ENCODE results near the gene NLRP13. TPM values are rescaled to one million over a fixed set of nuclear protein-coding genes. Genes with fewer than 3 reads are reported as not detected.
"Not testable (repeated sequence)": the region's sequence is repeated elsewhere in the genome, so short reads cannot be mapped to it uniquely, and the experiment has no call there.

The NLRP13 gene
- total and polyA plus RNA-seq, 4 donors, result not detected

- H3K4me1 ChIP-seq (ENCODE audit: control insufficient read depth in 5 of 5, insufficient read depth in 5 of 5, low read length in 5 of 5), result no peaks in the 10 kb centered on the region
- DNase-seq (no peak), ATAC-seq (ENCODE audit: insufficient read depth, low FRiP score) (no peak)
- H3K9me3 ChIP-seq (ENCODE audit: control insufficient read depth in 4 of 4, insufficient read depth in 3 of 4, low read length in 3 of 4), result peaks cover 0 to 10% (median 2%) of the 10 kb centered on the region in 4 donors
- H3K4me3 ChIP-seq, result no peak overlapping the region
- no peaks in the 10 kb centered on the region for H3K36me3 ChIP-seq (ENCODE audit: control insufficient read depth in 4 of 4, insufficient read depth in 4 of 4, low read length in 4 of 4)
- H3K9ac ChIP-seq (ENCODE audit: insufficient read depth in 1 of 2, low read length in 2 of 2), result no peak overlapping the region
- 73 to 86% methylated on average over 14 of the region's 14 CpGs for WGBS, 2 donors
- TF ChIP-seq, protein P1, sequence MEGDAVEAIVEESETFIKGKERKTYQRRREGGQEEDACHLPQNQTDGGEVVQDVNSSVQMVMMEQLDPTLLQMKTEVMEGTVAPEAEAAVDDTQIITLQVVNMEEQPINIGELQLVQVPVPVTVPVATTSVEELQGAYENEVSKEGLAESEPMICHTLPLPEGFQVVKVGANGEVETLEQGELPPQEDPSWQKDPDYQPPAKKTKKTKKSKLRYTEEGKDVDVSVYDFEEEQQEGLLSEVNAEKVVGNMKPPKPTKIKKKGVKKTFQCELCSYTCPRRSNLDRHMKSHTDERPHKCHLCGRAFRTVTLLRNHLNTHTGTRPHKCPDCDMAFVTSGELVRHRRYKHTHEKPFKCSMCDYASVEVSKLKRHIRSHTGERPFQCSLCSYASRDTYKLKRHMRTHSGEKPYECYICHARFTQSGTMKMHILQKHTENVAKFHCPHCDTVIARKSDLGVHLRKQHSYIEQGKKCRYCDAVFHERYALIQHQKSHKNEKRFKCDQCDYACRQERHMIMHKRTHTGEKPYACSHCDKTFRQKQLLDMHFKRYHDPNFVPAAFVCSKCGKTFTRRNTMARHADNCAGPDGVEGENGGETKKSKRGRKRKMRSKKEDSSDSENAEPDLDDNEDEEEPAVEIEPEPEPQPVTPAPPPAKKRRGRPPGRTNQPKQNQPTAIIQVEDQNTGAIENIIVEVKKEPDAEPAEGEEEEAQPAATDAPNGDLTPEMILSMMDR (IDR thresholded peaks at IDR 0.05; ENCODE audit: control extremely low read depth, extremely low read depth), result no peak
- H3K27ac ChIP-seq (ENCODE audit: low read depth in 1 of 2, low read length in 1 of 2), result no peak overlapping the region
- H3K27me3 ChIP-seq (ENCODE audit: control insufficient read depth in 3 of 3, insufficient read depth in 3 of 3, low read length in 2 of 3), result no peaks in the 10 kb centered on the region
Measured at GRCh38 chr19:55930996-55931515, 1.1 kb downstream of the NLRP13 start.

GRCh38 chr19:55929258-55929657 is 2.9 kb downstream of the NLRP13 start:
- H3K36me3 ChIP-seq (ENCODE audit: control insufficient read depth in 4 of 4, insufficient read depth in 4 of 4, low read length in 4 of 4); ATAC-seq (ENCODE audit: insufficient read depth, low FRiP score); H3K4me1 ChIP-seq (ENCODE audit: control insufficient read depth in 5 of 5, insufficient read depth in 5 of 5, low read length in 5 of 5); H3K4me3 ChIP-seq; H3K9ac ChIP-seq (ENCODE audit: insufficient read depth in 1 of 2, low read length in 2 of 2); DNase-seq; H3K27me3 ChIP-seq (ENCODE audit: control insufficient read depth in 3 of 3, insufficient read depth in 3 of 3, low read length in 2 of 3); H3K27ac ChIP-seq (ENCODE audit: low read depth in 1 of 2, low read length in 1 of 2): not testable (repeated sequence)
- peaks cover 0 to 15% (median 3%) of the 10 kb centered on the region in 4 donors for H3K9me3 ChIP-seq (ENCODE audit: control insufficient read depth in 4 of 4, insufficient read depth in 3 of 4, low read length in 3 of 4)
- 87 to 90% methylated on average over 5 of the region's 5 CpGs for WGBS, 2 donors

DNA sequence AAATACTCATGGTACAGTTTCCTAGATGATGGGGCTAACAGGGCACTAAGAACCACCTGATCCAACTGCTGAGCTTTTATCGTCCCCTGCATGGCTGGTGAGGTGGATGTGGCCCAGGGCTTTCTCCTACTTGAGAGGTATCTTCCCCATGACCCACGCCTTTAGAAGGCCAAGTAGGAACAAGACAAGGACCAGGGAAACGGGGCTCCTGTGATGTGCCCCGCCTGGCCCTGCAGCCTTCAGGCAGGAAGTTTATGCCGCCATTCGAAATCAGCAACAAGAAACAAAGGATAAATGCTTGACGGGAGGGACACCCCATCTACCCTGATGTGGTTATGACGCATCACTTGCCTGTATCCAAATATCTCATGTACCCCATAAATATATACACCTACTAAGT is 4.1 kb downstream of the NLRP13 start:
- DNase-seq, result no peak
- Histone ChIP-seq H3K4me1 (ENCODE audit: control insufficient read depth in 5 of 5, insufficient read depth in 5 of 5, low read length in 5 of 5) (no peaks in the 10 kb centered on the region), H3K27ac (ENCODE audit: low read depth in 1 of 2, low read length in 1 of 2) (no peak overlapping the region), H3K27me3 (ENCODE audit: control insufficient read depth in 3 of 3, insufficient read depth in 3 of 3, low read length in 2 of 3) (no peaks in the 10 kb centered on the region), H3K4me3 (no peak overlapping the region), H3K36me3 (ENCODE audit: control insufficient read depth in 4 of 4, insufficient read depth in 4 of 4, low read length in 4 of 4) (no peaks in the 10 kb centered on the region), H3K9ac (ENCODE audit: insufficient read depth in 1 of 2, low read length in 2 of 2) (no peak overlapping the region), H3K9me3 (ENCODE audit: control insufficient read depth in 4 of 4, insufficient read depth in 3 of 4, low read length in 3 of 4) (peaks cover 0 to 12% (median 6%) of the 10 kb centered on the region in 4 donors)
- 69 to 81% methylated on average over 8 of the region's 8 CpGs for WGBS, 2 donors
- no peak for ATAC-seq (ENCODE audit: insufficient read depth, low FRiP score)
- TF ChIP-seq, protein P1 (IDR thresholded peaks at IDR 0.05; ENCODE audit: control extremely low read depth, extremely low read depth), result no peak

DNA sequence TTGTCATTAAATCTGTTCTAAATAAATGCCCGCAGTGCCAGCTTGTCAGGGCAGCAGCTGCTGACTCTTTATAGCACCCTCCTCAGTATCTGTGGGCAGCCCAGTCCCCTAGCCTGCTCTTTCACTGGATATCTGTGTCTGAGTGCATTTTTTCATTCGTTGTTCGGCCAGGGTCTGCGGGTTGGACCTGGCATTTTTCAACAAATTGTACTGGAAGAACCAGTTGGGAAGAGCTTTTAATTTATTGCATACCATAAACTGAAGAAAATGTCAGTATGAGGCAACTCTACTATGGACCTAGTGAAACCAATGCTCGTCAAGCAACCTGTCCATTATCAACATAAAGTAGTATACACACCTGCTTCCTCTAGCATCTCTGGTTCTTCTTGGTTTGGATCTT is 8.6 kb downstream of the NLRP13 start:
- no peak overlapping the region for H3K4me3 ChIP-seq
- H3K36me3 ChIP-seq (ENCODE audit: control insufficient read depth in 4 of 4, insufficient read depth in 4 of 4, low read length in 4 of 4), result no peaks in the 10 kb centered on the region
- no peaks in the 10 kb centered on the region for H3K27me3 ChIP-seq (ENCODE audit: control insufficient read depth in 3 of 3, insufficient read depth in 3 of 3, low read length in 2 of 3)
- TF ChIP-seq, protein P1 (IDR thresholded peaks at IDR 0.05; ENCODE audit: control extremely low read depth, extremely low read depth), result no peak
- H3K27ac ChIP-seq (ENCODE audit: low read depth in 1 of 2, low read length in 1 of 2), result no peak overlapping the region
- H3K4me1 ChIP-seq (ENCODE audit: control insufficient read depth in 5 of 5, insufficient read depth in 5 of 5, low read length in 5 of 5), result no peaks in the 10 kb centered on the region
- no peak overlapping the region for H3K9ac ChIP-seq (ENCODE audit: insufficient read depth in 1 of 2, low read length in 2 of 2)
- ATAC-seq (ENCODE audit: insufficient read depth, low FRiP score) (no peak), DNase-seq (no peak)
- peaks cover 0 to 12% (median 9%) of the 10 kb centered on the region in 4 donors for H3K9me3 ChIP-seq (ENCODE audit: control insufficient read depth in 4 of 4, insufficient read depth in 3 of 4, low read length in 3 of 4)
- 77 to 82% methylated on average over 5 of the region's 5 CpGs for WGBS, 2 donors

Measured in lung (tissue), 12 donors.